Keratinocyte (primary cell): ENCODE results near the gene RIN3. TPM values are rescaled to one million over a fixed set of nuclear protein-coding genes. Genes with fewer than 3 reads are reported as not detected.

Source experiments
- DNase-seq: peaks from one replicate; pipeline ENCODE4 v3.0.0-alpha.2; 2011; ENCODE audit warnings: low read depth, missing footprints, low spot score
- FAIRE-seq: peaks from 2 replicates; lab custom pipeline; 2011; peaks lifted over from hg19 to GRCh38; lab: Jason Lieb, UNC
- H2AFZ ChIP-seq: 2 replicates; pipeline ENCODE4 v1.6.0; 2012; ENCODE audit warnings: low read length, control low read depth, inconsistent platforms; ENCODE audit not compliant: control insufficient read depth
- H3K27ac ChIP-seq: 2 replicates; pipeline ENCODE4 v1.5.1; 2011; ENCODE audit warnings: low read length; ENCODE audit not compliant: control insufficient read depth, insufficient read depth
- H3K27me3 ChIP-seq: 3 replicates; pipeline ENCODE4 v1.6.0; 2011; ENCODE audit warnings: low read length; ENCODE audit not compliant: control insufficient read depth, insufficient read depth; ENCODE audit errors: extremely low read depth
- H3K36me3 ChIP-seq, 2 experiments: 2 replicates in 1 of 2; 3 replicates in 1 of 2; pipeline ENCODE4 v1.5.1; 2011; ENCODE audit warnings: low read length in 2 of 2, mild to moderate bottlenecking in 1 of 2; ENCODE audit not compliant: control insufficient read depth in 2 of 2, insufficient read depth in 2 of 2; ENCODE audit errors: extremely low read depth in 1 of 2
- H3K4me1 ChIP-seq: 3 replicates; pipeline ENCODE4 v1.5.1; 2011; ENCODE audit warnings: low read length; ENCODE audit not compliant: control insufficient read depth, insufficient read depth; ENCODE audit errors: extremely low read depth
- H3K4me2 ChIP-seq: 3 replicates; pipeline ENCODE4 v1.6.0; 2011; ENCODE audit warnings: low read depth, low read length; ENCODE audit not compliant: control insufficient read depth, insufficient read depth; ENCODE audit errors: extremely low read depth
- H3K4me3 ChIP-seq, 3 experiments: fragments of 200-600 bp in 1 of 3; sonication (generic) in 1 of 3; 2 replicates in 2 of 3; 3 replicates in 1 of 3; pipeline ENCODE4 v1.5.1; 2011 to 2016; ENCODE audit warnings: low read length in 3 of 3, mild to moderate bottlenecking in 3 of 3, control low read depth in 2 of 3, inconsistent platforms in 1 of 3, low read depth in 1 of 3, mixed read lengths in 1 of 3, mixed run types in 1 of 3, moderate library complexity in 1 of 3; ENCODE audit not compliant: control insufficient read depth in 2 of 3, insufficient read depth in 2 of 3; ENCODE audit errors: extremely low read depth in 1 of 3
- H3K79me2 ChIP-seq: 2 replicates; pipeline ENCODE4 v1.6.0; 2012; ENCODE audit warnings: low read length; ENCODE audit not compliant: control insufficient read depth, insufficient read depth
- H3K9ac ChIP-seq: 3 replicates; pipeline ENCODE4 v1.6.0; 2011; ENCODE audit warnings: low read length; ENCODE audit not compliant: control insufficient read depth, insufficient read depth; ENCODE audit errors: extremely low read depth
- H3K9me1 ChIP-seq: 3 replicates; pipeline ENCODE4 v1.6.0; 2011; ENCODE audit warnings: low read length; ENCODE audit not compliant: control insufficient read depth, insufficient read depth; ENCODE audit errors: extremely low read depth
- H3K9me3 ChIP-seq: 2 replicates; pipeline ENCODE4 v1.5.1; 2012; ENCODE audit warnings: low read depth, low read length; ENCODE audit not compliant: control insufficient read depth
- H4K20me1 ChIP-seq: 3 replicates; pipeline ENCODE4 v1.6.0; 2011; ENCODE audit warnings: low read length; ENCODE audit not compliant: control insufficient read depth, insufficient read depth; ENCODE audit errors: extremely low read depth
- CTCF ChIP-seq, 3 experiments: IDR thresholded peaks in 1 of 3; conservative IDR thresholded peaks in 1 of 3; optimal IDR thresholded peaks in 1 of 3; 2 replicates in 2 of 3; 3 replicates in 1 of 3; pipeline versions ENCODE3 to v1.5.1; 2011; ENCODE audit warnings: low read length in 3 of 3, mild to moderate bottlenecking in 3 of 3, moderate library complexity in 2 of 3, control low read depth in 1 of 3, inconsistent platforms in 1 of 3; ENCODE audit not compliant: insufficient read depth in 2 of 3; ENCODE audit errors: extremely low read depth in 1 of 3
- EZH2 ChIP-seq: IDR thresholded peaks from one replicate; pipeline ENCODE4 v1.6.1; 2012; ENCODE audit warnings: inconsistent platforms, mild to moderate bottlenecking, low read length, moderate library complexity
- dilution Hi-C: fragments of 300-500 bp; cut with MboI; formaldehyde crosslinking; loops from one replicate; pipeline ENCODE4 v1.7.0; 2020; ENCODE audit warnings: low sequenced_read_pairs; ENCODE audit not compliant: extremely low pct_ligation_motif_present
- polyA plus RNA-seq, 5 experiments: library from polyadenylated mRNA; depleted of rRNA in 3 of 5; stranded (reverse) in 3 of 5; stranded (forward) in 1 of 5; unstranded in 1 of 5; fragments of >200 nt; gene quantifications; 1 replicate in 1 of 5; 2 replicates in 3 of 5; 3 replicates in 1 of 5; pipeline versions ENCODE4 v1.2.1 to v1.2.3, GENCODE V29; 2011 to 2012; ENCODE audit warnings: missing spikeins in 2 of 5, low read depth in 1 of 5, low replicate concordance in 1 of 5

The RIN3 gene
- polyA plus RNA-seq, 1 donor (not counting 4 experiments of a cell fraction or from before 2014, with no cell fraction given) = 1.2 TPM

DNA sequence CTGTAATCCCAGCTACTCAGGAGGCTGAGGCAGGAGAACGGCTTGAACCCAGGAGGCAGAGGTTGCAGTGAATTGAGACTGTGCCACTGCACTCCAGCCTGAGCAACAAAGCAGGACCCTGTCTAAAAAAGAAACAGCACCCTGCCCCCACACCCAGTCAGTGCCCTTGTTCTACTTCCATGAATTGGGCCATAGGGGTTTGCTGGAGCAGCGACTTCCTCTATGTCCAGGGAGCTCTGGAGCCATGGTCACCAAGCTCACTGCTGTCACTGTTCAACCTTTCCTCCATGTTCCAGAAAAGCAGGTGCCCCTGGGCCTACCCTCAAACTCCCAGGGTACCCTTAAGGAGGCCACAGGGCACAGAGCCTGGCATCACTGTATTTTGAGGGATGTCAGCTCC is 116.8 kb downstream of the RIN3 start:
- no peak for FAIRE-seq
- no peaks in the 10 kb centered on the region for H3K9me1 ChIP-seq
- no peak overlapping the region for H3K4me2 ChIP-seq
- dilution Hi-C loops = no loop called here
- H3K27me3 ChIP-seq = no peaks in the 10 kb centered on the region
- peaks cover 3% of the 10 kb centered on the region for H3K4me1 ChIP-seq
- H3K9me3 ChIP-seq = peaks cover 12% of the 10 kb centered on the region
- peaks cover 0 to 4% of the 10 kb centered on the region in 2 experiments for H3K36me3 ChIP-seq
- H3K27ac ChIP-seq = no peak overlapping the region
- no peaks in the 10 kb centered on the region for H4K20me1 ChIP-seq
- no peaks in the 10 kb centered on the region for H3K79me2 ChIP-seq
- H3K4me3 ChIP-seq = no peak overlapping the region
- TF ChIP-seq EZH2 (no peak), CTCF (optimal IDR thresholded peaks at IDR 0.05 in 1 of 3, IDR thresholded peaks at IDR 0.05 in 1 of 3, conservative IDR thresholded peaks at IDR 0.05 in 1 of 3; ENCODE audit: extremely low read depth in 1 of 3, insufficient read depth in 2 of 3, low read length in 3 of 3) (no peak)
- H3K9ac ChIP-seq = no peak overlapping the region
- no peak for DNase-seq
- no peak overlapping the region for H2AFZ ChIP-seq

- Histone ChIP-seq H3K36me3 (peaks cover 0 to 4% of the 10 kb centered on the region in 2 experiments), H2AFZ (no peak overlapping the region), H3K4me3 (no peak overlapping the region), H3K9me3 (peaks cover 12% of the 10 kb centered on the region), H3K27ac (no peak overlapping the region), H3K79me2 (no peaks in the 10 kb centered on the region), H3K4me2 (no peak overlapping the region), H3K9me1 (no peaks in the 10 kb centered on the region), H3K9ac (no peak overlapping the region), H4K20me1 (no peaks in the 10 kb centered on the region), H3K27me3 (no peaks in the 10 kb centered on the region), H3K4me1 (no peaks in the 10 kb centered on the region)
- no peak for DNase-seq
- FAIRE-seq = no peak
- no peak for TF ChIP-seq EZH2
- TF ChIP-seq CTCF (optimal IDR thresholded peaks at IDR 0.05 in 1 of 3, IDR thresholded peaks at IDR 0.05 in 1 of 3, conservative IDR thresholded peaks at IDR 0.05 in 1 of 3; ENCODE audit: extremely low read depth in 1 of 3, insufficient read depth in 2 of 3, low read length in 3 of 3) = no peak
- dilution Hi-C loops = no loop called here
Measured at GRCh38 chr14:92631098-92631497, 117.5 kb downstream of the RIN3 start.
